ENCODE measurements around the gene DCLK1.
"Not testable (repeated sequence)": the region's sequence is repeated elsewhere in the genome, so short reads cannot be mapped to it uniquely, and the experiment has no call there.

DCLK1 gene

GRCh38 chr13:36031490-36031889 lies 99.7 kb downstream of the DCLK1 start:
- DNase-seq = no peak

- DNase-seq = no peak
Observed at GRCh38 chr13:36030670-36031331, 100.4 kb downstream of the DCLK1 start.

DNA sequence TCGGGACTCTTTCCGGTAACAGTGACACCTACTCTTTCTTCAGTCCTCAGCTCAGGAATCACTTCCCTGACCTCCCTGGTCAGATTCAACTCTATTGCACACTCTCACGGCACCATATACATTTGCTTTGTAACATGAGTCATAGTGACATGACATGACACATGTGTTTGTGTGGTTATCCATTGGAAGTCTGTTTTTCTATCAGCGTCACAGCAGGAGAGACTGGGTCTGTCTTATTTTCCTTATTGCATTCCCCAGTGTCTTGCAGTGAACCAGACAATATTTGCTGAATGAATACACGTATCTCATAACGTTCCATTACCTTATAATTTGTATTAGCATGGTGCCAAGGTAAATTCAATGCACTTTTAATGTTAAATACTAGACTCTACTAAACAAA lies 102.0 kb downstream of the DCLK1 start:
- no peak for DNase-seq

- no peak for DNase-seq
Observed at GRCh38 chr13:36028359-36029025, 102.7 kb downstream of the DCLK1 start.

GRCh38 chr13:36026531-36026930 lies 104.7 kb downstream of the DCLK1 start:
- no peak for DNase-seq

DNA sequence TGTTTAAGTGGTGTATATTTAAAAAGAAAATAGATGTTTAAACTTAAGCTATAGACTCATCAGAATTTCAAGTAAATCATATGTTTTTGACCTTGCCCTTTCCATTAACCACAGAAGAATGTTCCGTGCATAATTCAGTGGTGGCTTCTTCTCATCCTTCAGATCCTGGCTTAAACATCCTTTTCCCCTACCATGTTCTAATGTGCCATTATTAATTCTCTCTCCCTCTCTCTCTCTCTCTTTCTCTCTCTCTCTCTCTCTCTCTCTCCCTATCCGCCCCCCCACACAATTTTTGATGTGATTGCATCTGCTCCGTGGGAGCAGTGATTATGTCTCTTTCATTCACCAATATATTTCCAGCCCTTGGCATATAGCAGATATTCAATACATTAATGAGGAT lies 116.4 kb downstream of the DCLK1 start:
- no peak for DNase-seq

DNA sequence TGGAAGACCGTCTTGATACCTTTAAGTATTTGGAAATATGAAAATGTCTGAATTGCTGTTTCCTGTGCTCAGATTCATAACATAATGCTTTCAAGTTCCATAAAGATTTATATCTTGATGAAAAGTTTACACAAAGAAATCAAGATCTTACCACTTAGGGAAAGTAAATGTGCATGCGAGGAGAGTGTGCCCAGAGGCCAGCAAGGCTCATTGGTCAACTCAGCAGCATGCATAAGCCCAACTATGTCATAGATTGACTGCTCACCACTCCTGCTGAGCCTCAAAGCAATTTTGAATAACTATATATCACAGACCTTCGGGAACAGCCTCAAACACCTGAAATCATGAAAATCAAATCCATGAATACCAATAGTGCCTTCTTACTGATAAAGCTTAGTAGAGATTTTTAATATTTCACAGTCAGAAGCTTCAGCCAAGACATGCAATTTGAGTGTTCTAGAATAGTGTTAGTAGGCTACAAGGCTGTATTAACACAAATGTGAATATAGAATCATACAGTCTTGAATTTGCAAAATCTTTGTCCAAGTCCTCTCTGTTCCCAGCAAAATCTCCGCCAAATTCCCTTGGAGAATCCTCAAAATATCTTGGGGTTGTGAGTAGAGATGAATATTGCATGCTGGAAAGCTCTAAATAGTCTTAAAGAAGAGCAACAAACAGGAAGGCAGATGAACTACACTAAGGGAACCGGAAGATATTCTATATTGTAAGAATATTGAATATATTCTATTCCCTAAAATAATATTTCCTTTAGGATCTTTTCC lies 124.1 kb downstream of the DCLK1 start:
- DNase-seq = no peak

- no peak for DNase-seq
Observed at GRCh38 chr13:36006347-36006746, 124.8 kb downstream of the DCLK1 start.

DNA sequence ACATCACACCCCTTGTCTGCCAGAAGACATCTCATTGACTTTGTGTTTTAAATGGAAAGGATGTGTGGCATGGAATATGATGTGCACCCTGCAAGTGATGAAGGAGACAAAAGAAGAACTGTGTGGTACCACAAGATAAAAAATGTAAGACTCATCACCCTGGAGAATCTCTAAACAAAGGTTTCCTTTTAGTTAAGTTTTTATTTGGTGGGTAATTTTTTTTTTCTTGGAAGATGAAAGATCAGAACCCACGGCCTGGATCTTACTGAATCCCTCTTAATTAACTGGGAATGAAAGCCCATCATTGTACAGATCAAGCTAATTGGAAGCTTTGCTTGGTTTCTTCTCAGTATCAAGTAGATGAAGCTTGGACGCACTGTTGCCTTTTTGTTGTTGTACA lies 129.6 kb downstream of the DCLK1 start:
- no peak for DNase-seq

GRCh38 chr13:36000028-36000427 lies 131.2 kb downstream of the DCLK1 start:
- no peak for DNase-seq

- no peak for DNase-seq
Observed at GRCh38 chr13:35996360-35996759, 134.8 kb downstream of the DCLK1 start.

- no peak for DNase-seq
Observed at GRCh38 chr13:35995136-35995535, 136.0 kb downstream of the DCLK1 start.

GRCh38 chr13:35994131-35994966 lies 136.8 kb downstream of the DCLK1 start:
- DNase-seq = no peak

- DNase-seq = no peak
Observed at GRCh38 chr13:35993686-35994085, 137.5 kb downstream of the DCLK1 start.

GRCh38 chr13:35992964-35993363 lies 138.2 kb downstream of the DCLK1 start:
- no peak for DNase-seq

GRCh38 chr13:35990196-35990595 lies 141.0 kb downstream of the DCLK1 start:
- no peak for DNase-seq

DNA sequence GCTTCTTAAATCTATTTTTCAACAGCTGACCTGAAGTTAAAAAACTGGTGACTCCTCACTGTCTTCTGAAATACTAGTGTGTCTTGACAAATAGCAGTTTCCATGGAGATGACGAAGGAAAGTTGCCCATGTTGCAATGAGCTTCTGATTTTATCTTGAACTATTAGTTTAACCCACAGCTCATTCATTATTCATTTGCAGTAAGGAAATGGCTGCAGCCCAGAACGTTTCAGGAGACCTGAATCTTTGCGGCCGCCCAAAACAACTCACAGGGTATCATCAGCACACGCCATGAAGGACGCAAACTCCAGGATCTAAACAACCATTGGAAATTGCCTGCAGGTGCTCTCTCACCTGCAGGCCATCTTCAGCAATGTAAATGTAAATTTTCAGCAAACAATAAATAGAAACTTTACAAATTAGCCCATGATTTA lies 142.5 kb downstream of the DCLK1 start:
- no peak for DNase-seq

- DNase-seq = no peak
Observed at GRCh38 chr13:35987572-35988513, 143.3 kb downstream of the DCLK1 start.

GRCh38 chr13:35984776-35985453 lies 146.3 kb downstream of the DCLK1 start:
- no peak for DNase-seq

DNA sequence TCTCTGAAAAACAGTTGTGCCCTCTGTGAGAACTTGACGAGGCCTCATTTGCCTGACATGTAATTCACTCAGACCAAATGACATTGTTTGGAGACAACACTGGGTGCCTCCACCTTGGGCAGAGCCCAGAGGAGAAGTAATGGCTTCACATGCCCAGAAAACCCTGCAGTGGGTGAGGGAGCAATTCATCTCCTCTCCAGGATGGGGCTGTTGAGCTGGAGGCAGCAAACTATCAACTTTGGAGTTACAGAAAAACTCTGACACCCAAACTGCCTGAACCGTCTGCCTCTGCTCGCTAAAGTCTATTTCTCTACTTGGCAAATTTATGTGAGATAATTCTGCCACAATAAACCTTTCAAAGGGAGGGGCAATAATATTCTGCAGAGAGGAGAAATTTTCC lies 146.9 kb downstream of the DCLK1 start:
- no peak for DNase-seq

DNA sequence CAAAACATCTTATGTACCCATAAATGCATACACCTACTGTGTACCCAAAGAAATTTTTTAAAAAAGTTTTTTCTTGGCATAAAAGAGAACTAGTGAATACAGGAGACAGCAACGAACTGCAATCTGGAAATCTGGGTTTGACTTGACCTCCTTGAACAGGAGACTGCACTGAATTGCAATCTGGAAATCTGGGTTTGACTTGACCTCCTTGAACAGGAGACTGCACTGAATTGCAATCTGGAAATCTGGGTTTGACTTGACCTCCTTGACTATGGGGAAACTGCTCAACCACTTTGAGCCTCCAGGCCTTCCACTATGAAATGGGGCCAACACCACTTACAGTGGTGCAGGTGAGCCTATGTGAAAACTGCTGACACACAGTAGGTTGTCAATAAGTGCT lies 147.5 kb downstream of the DCLK1 start:
- DNase-seq = not testable (repeated sequence)

Data from central memory CD4-positive, alpha-beta T cell (primary cell).